Astrocyte of the cerebellum (primary cell): ENCODE results near the gene PRKAR2B.

ENCODE experiments used
- DNase-seq: peaks from one replicate; pipeline ENCODE4 v3.0.0-alpha.2; 2011; ENCODE audit warnings: low read depth
- H3K4me3 ChIP-seq: 2 replicates; pipeline ENCODE4 v1.5.1; 2011; ENCODE audit warnings: mild to moderate bottlenecking, low read depth, low read length, moderate library complexity
- CTCF ChIP-seq: IDR thresholded peaks from 2 replicates; pipeline ENCODE4 v1.5.1; 2012; ENCODE audit warnings: low read length, low read depth, moderate library complexity, mild to moderate bottlenecking; ENCODE audit errors: missing control alignments
- in situ Hi-C: cut with HindIII; loops from 2 replicates; pipeline ENCODE4 v1.10.0; 2017; ENCODE audit warnings: low sequenced_read_pairs

The PRKAR2B gene

GRCh38 chr7:107056728-107057473, 12.4 kb downstream of the PRKAR2B start:
- TF ChIP-seq CTCF: no peak
- DNase-seq: no peak
- in situ Hi-C loops: no loop called here
- no peak overlapping the region for H3K4me3 ChIP-seq

GRCh38 chr7:107057474-107057833, 12.9 kb downstream of the PRKAR2B start:
- TF ChIP-seq CTCF: no peak
- H3K4me3 ChIP-seq: no peak overlapping the region
- no peak for DNase-seq
- in situ Hi-C loops: no loop called here

DNA sequence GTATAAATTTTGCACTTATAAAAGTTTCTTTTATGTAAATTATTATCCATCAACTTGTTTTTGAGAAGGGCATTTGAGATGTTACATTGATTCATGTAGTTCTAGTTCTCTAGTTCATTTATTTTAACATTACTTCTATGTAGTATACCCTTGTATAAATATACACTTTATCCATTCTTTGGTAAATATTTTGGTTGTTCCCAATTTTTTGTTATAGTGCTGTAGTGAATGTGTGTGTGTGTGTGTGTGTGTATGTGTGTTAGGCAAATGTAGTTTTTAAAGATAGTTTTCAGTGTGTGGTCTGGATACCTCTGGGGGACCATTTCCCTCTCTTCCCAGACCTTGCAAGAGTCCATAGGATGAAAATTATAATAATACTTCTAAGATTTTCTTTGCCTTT, 15.0 kb downstream of the PRKAR2B start:
- no peak overlapping the region for H3K4me3 ChIP-seq
- in situ Hi-C loops: no loop called here
- no peak for DNase-seq
- no peak for TF ChIP-seq CTCF

GRCh38 chr7:107063245-107064120, 19.0 kb downstream of the PRKAR2B start:
- no peak overlapping the region for H3K4me3 ChIP-seq
- DNase-seq: no peak
- no peak for TF ChIP-seq CTCF
- in situ Hi-C loops: no loop called here

GRCh38 chr7:107064255-107064654, 19.8 kb downstream of the PRKAR2B start:
- TF ChIP-seq CTCF: no peak
- H3K4me3 ChIP-seq: no peak overlapping the region
- DNase-seq: no peak
- in situ Hi-C loops: no loop called here

- no peak overlapping the region for H3K4me3 ChIP-seq
- in situ Hi-C loops: no loop called here
- no peak for DNase-seq
- no peak for TF ChIP-seq CTCF
Measured at GRCh38 chr7:107065929-107066247, 21.4 kb downstream of the PRKAR2B start.
